Brain pericyte (primary cell): ENCODE results near the gene ZNF511.
"Not testable (repeated sequence)": the region's sequence is repeated elsewhere in the genome, so short reads cannot be mapped to it uniquely, and the experiment has no call there.

ENCODE experiments used
- DNase-seq: peaks from one replicate; pipeline ENCODE4 v3.0.0-alpha.2; 2012; ENCODE audit warnings: low read depth, low spot score

Gene ZNF511

GRCh38 chr10:133314911-133315310, 6.2 kb downstream of the ZNF511 start:
- no peak for DNase-seq

- DNase-seq: no peak
Measured at GRCh38 chr10:133315847-133316246, 7.1 kb downstream of the ZNF511 start.

GRCh38 chr10:133316266-133316665, 7.6 kb downstream of the ZNF511 start:
- DNase-seq: no peak

- DNase-seq: no peak
Measured at GRCh38 chr10:133316732-133317131, 8.0 kb downstream of the ZNF511 start.

- no peak for DNase-seq
Measured at GRCh38 chr10:133318494-133319127, 9.9 kb downstream of the ZNF511 start.

DNA sequence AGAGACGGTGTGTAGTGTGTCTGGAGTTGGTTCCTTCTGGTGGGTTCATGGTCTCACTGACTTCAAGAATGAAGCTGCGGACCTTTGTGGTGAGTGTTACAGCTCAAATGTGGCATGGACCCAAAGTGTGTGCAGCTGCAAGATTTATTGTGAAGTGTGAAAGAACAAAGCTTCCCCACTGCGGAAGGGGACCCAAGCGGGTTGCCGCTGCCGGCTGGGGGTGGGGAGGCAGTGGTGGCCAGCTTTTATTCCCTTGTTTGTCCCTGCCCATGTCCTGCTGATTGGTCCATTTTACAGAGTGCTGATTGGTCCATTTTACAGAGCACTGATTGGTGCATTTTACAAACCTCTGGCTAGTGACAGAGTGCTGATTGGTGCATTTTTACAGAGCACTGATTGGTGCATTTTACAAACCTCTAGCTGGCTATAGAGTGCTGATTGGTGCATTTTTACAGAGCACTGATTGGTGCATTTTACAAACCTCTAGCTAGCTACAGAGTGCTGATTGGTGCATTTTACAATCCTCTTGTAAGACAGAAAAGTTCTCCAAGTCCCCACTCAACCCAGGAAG, 12.2 kb downstream of the ZNF511 start:
- DNase-seq: not testable (repeated sequence)

GRCh38 chr10:133322064-133322709, 13.5 kb downstream of the ZNF511 start:
- DNase-seq: not testable (repeated sequence)

GRCh38 chr10:133324198-133324792, 15.6 kb downstream of the ZNF511 start:
- no peak for DNase-seq

DNA sequence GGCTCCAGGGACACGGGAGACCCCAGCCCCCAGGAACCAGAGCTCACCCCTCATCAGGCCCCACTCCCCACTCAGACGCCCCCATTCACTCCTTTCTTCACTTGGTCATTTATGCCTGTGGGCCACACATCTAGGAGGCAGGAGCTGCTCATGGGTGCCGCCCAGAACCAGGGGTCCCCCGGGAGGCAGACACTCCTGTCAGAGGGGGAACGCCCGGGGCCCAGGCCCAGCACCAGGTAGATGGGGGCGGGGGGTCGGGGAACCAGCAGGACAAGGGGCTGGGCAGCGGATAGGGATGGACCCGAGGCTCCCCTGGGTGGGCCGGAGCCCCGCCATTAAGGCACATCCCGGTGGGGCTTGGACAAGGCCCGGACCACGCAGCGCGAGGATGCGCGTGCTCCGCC, 16.1 kb downstream of the ZNF511 start:
- no peak for DNase-seq

GRCh38 chr10:133325440-133326222, 16.9 kb downstream of the ZNF511 start:
- no peak for DNase-seq

- DNase-seq: no peak
Measured at GRCh38 chr10:133326223-133326551, 17.5 kb downstream of the ZNF511 start.

DNA sequence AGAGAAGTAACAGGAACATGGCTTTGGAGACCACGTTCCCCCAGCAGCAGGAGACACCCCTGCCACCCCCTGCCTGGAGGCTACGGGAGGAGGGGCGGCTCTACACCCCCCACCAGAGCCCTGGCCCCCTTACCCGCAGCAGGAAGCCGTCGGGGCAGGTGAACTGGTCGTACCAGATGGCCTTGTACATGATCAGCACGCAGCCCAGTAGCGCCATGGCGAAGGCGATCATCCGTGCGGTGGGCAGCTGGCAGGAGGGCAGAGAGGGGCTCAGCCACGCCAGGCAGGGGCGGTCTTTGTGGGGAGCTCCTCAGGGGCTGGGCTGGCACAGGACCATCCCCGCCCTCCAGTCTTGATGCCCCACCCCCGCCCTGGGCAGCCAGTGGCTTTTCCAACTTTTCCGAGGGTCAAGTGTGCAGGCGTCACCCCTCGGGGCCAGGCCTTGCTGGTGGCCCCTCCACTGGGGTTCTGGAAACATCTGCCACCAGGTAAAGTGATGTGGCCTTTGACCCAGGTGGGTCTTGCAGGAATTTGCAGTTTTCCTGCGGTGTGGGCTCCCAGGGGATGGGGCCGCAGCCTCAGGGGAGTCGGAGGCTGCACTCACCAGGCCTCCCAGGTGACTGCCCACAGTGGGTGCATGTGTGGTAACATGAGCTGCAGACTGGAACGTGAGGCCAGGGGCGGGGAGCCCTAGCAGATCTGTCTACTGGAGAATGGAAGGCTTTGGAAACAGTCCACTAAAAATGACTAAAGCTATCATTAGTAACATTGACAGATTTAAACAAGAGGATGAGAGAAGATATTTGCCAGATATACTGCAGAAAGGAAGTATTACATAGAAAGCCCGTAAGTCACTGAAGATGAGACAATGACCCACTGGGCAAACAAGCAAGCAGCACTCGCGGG, 18.3 kb downstream of the ZNF511 start:
- DNase-seq: no peak

DNA sequence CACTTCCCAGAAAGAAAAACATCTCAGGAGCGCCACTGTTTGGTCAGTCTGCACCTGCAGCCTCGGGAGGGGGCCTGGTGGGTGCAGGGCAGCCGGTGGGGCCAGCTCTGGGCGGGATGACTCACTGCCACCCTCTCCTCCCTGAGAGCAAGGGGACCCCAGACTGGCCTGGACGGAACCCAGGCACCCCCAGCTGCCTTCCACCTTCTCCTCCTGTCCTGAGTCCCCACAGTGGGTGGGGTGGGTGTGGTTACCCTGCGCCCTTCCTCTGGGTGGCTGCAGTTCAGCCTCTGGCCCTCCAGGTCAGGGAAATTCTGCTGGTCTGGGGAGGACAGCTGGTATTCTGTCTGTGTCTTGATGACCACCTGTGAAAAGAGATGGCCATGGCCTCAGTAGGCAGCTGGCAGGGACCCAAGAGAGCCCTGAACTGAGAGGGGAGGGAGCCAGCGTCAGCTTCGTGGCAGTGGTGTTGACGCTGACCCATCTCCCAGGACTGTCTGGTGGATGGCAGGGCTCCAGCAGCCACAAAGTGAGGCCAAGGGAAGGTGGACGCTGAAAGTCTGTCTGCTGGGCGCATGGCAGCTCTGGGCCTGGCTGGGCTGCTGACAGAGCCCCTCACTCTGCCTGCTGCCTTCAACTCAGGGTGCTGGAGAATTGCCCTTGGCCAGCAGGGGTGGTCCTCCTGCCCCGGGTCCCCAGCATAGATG, 19.1 kb downstream of the ZNF511 start:
- no peak for DNase-seq

DNA sequence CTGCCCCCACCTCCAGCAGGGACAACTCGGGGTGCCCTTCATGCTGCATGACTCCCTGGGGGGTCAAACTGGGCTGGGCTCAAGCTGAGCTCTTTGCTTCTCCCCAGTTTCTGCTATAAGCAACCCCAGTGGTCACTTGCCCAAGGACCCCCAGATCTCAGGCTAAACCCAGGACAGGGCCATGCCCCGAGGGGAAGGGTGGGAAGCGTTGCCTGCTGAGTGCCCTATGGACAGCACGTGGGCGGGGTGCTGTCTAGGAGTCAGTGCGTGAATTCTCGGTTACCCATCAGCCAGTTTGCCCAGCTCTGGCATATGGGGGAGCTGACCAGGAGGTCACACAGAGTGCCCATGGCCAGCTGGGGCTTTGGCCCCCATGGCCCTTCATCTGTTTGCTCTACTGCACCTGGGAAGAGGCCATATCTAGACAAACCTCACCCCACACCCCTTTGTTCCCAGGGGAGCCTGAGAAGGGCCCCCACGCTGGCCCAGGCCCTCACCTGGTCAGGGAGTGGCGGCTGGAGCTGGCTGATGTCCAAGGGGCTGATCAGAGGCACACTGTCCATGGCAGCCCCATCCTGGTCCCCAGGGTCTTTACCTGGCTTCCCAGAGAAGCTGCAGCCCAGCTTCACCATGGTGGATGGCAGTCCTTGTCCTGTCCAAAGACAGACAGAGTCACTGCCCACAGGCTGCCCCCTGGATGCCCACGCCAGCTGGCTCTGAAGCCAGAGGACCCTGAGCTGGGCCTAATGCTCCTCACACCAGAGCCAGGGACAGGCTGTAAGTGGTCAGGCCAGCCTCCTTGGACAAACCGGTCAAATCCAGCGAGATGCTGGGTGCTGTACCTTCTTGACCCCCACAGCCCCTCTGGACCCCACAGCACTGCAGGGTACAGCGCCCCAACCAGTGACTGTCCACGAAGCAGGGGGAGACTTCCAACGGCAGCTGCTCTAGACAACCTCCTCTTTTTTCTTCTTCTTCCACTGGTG, 19.9 kb downstream of the ZNF511 start:
- DNase-seq: no peak

GRCh38 chr10:133329491-133330202, 20.9 kb downstream of the ZNF511 start:
- peak; percentile 59 for DNase-seq

DNA sequence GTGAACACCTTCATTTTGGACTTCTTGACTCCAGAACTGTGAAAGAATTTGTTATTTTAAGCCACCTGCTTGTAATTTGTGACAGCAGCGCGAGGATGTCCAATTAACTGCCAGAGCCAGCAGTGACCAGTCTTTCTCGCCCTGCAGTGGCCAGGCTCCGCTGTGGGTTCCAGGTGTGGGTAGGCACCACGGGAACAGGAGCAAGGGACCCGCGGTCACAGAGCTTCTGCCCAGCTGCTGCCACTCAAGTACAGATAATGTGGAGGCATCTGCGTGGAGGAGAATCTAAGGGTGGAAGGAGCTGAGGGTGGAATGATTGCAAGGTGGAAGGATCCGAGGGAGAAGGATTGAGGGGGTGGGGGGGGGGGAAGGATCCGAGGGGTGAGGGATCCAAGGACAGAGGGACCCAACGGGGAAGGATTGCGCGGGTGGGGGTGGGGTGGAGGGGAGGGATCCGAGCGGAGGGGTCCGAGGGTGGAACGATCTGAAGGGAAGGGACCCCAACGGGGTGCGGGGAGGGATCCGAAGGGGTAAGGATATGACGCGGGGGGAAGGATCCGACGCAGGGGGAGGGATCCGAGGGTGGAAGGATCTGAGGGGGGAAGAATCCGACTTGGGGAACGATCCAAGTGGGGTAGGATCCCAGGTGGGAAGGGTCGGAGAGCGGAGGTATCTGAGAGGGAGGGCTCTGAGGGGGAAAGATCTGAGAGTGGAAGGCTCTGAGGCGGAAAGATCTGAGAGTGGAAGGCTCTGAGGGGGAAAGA, 24.4 kb downstream of the ZNF511 start:
- DNase-seq: no peak

DNA sequence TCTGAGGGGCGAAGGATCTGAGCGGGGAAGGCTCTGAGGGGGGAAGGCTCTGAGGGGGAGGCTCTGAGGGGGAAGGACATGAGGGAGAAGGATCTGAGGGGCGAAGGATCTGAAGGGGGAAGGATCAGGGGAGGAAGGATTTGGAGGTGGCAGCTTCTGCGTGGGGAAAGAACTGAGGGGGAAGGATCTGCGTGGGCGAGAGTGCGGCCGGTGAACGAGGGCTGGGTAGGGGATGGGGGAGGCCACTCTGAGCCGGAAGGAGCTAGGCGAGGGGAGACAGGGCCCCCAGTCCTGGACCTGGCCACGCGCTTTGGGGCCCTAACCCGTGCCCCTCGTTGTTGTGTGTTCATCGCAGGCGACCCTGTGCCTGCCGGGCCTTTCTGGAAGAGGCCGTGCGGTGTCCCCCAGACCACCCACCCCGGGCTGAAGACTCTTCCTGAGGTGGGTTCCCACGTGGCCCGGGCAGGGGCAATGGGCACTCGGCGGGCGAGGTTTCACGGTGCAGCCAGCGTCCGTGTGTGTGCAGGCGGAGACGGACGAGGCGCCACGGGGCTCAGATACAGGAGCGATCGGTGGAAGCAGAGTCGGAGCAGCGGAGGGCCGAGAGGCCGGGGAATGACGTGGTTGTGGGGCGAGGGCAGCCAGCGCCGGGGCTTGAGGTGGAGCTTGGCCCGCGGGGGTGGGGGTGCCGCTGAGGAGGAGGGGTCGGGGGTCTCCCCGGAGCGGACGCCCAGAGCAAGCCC, 26.0 kb downstream of the ZNF511 start:
- DNase-seq: no peak
